HEK293 (cell line): Measurements from ENCODE around the gene ALPG.

Experiments
- CTCF ChIA-PET: fragments of 350-600 bp; formaldehyde crosslinking; extraction: SDS; loops from one replicate; lab custom pipeline; 2021; ENCODE audit warnings: antibody characterized with exemption; lab: Yijun Ruan, JAX
- POLR2A ChIA-PET: fragments of 300-600 bp; formaldehyde crosslinking; extraction: SDS; loops from one replicate; lab custom pipeline; 2020; ENCODE audit warnings: antibody characterized with exemption, inconsistent platforms; lab: Yijun Ruan, JAX
- H3K27ac ChIP-seq: fragments of 200-500 bp; sonication (Bioruptor generic); 2 replicates; pipeline ENCODE4 v1.5.1; 2014; ENCODE audit warnings: low read depth, low read length, control low read depth, inconsistent platforms; ENCODE audit errors: extremely low read depth
- H3K36me3 ChIP-seq, 2 experiments: fragments of 200-500 bp in 1 of 2; sonication (Bioruptor generic) in 1 of 2; 1 replicate in 1 of 2; 2 replicates in 1 of 2; pipeline ENCODE4 v1.5.1; 2014 to 2017; ENCODE audit warnings: inconsistent platforms in 2 of 2, low read length in 2 of 2; ENCODE audit not compliant: control insufficient read depth in 2 of 2, insufficient read depth in 1 of 2
- H3K4me1 ChIP-seq: fragments of 200-500 bp; sonication (Bioruptor generic); 2 replicates; pipeline ENCODE4 v1.5.1; 2014; ENCODE audit warnings: mild to moderate bottlenecking, low read length, inconsistent platforms; ENCODE audit not compliant: control insufficient read depth, insufficient read depth
- H3K4me3 ChIP-seq: 2 replicates; pipeline ENCODE4 v1.5.1; 2011; ENCODE audit warnings: low read depth, mild to moderate bottlenecking, control low read depth, low read length, moderate library complexity
- H3K9me3 ChIP-seq: fragments of 200-500 bp; sonication (Bioruptor generic); 2 replicates; pipeline ENCODE4 v1.5.1; 2014; ENCODE audit warnings: low read depth, low read length, inconsistent platforms; ENCODE audit not compliant: control insufficient read depth, insufficient read depth
- HIC1 ChIP-seq: fragments of 450-650 bp; formaldehyde crosslinking; IDR thresholded peaks from 2 replicates; pipeline ENCODE4 v1.5.1; 2016; ENCODE audit warnings: missing biosample characterization, missing genetic modification characterization
- KLF7 ChIP-seq: fragments of 450-650 bp; formaldehyde crosslinking; IDR thresholded peaks from 2 replicates; pipeline ENCODE4 v1.5.1; 2016; ENCODE audit warnings: missing biosample characterization, missing genetic modification characterization, borderline replicate concordance
- SP3 ChIP-seq: fragments of 450-650 bp; formaldehyde crosslinking; IDR thresholded peaks from 2 replicates; pipeline ENCODE4 v1.5.1; 2016; ENCODE audit warnings: missing biosample characterization, missing genetic modification characterization
- ZBTB17 ChIP-seq: fragments of 450-650 bp; formaldehyde crosslinking; IDR thresholded peaks from 2 replicates; pipeline ENCODE4 v1.5.1; 2016; ENCODE audit warnings: missing biosample characterization, missing genetic modification characterization
- ZBTB26 ChIP-seq: fragments of 450-650 bp; formaldehyde crosslinking; optimal IDR thresholded peaks from 2 replicates; pipeline ENCODE3; 2016; ENCODE audit warnings: missing biosample characterization, mild to moderate bottlenecking, missing genetic modification characterization
- ZBTB48 ChIP-seq: fragments of 450-650 bp; formaldehyde crosslinking; IDR thresholded peaks from 2 replicates; pipeline ENCODE4 v1.5.1; 2016; ENCODE audit warnings: missing biosample characterization, missing genetic modification characterization
- ZFP69B ChIP-seq: fragments of 450-650 bp; formaldehyde crosslinking; IDR thresholded peaks from 2 replicates; pipeline ENCODE4 v1.5.1; 2016; ENCODE audit warnings: missing biosample characterization, missing genetic modification characterization
- ZNF114 ChIP-seq: fragments of 450-650 bp; formaldehyde crosslinking; IDR thresholded peaks from 2 replicates; pipeline ENCODE4 v1.5.0; 2017; ENCODE audit warnings: missing biosample characterization, missing genetic modification characterization
- ZNF184 ChIP-seq: fragments of 450-650 bp; IDR thresholded peaks from 2 replicates; pipeline ENCODE4 v1.5.1; 2018; ENCODE audit warnings: missing biosample characterization, mild to moderate bottlenecking, missing genetic modification characterization
- ZNF362 ChIP-seq: fragments of 450-650 bp; formaldehyde crosslinking; IDR thresholded peaks from 2 replicates; pipeline ENCODE4 v1.5.1; 2016; ENCODE audit warnings: missing biosample characterization, missing genetic modification characterization
- ZNF398 ChIP-seq: fragments of 450-650 bp; formaldehyde crosslinking; IDR thresholded peaks from 2 replicates; pipeline ENCODE4 v1.5.1; 2017; ENCODE audit warnings: missing biosample characterization, missing genetic modification characterization
- ZNF513 ChIP-seq: fragments of 450-650 bp; IDR thresholded peaks from 2 replicates; pipeline ENCODE4 v1.5.1; 2018; ENCODE audit warnings: missing biosample characterization, missing genetic modification characterization
- ZNF571 ChIP-seq: fragments of 450-650 bp; formaldehyde crosslinking; IDR thresholded peaks from 2 replicates; pipeline ENCODE4 v1.5.0; 2017; ENCODE audit warnings: missing biosample characterization, missing genetic modification characterization
- ZNF639 ChIP-seq: fragments of 450-650 bp; formaldehyde crosslinking; IDR thresholded peaks from 2 replicates; pipeline ENCODE4 v1.5.1; 2016; ENCODE audit warnings: missing biosample characterization, missing genetic modification characterization
- ZNF660 ChIP-seq: fragments of 450-650 bp; IDR thresholded peaks from 2 replicates; pipeline ENCODE4 v1.5.1; 2018; ENCODE audit warnings: missing biosample characterization, mild to moderate bottlenecking, missing genetic modification characterization
- ZSCAN23 ChIP-seq: fragments of 450-650 bp; formaldehyde crosslinking; IDR thresholded peaks from 2 replicates; pipeline ENCODE4 v1.5.1; 2016; ENCODE audit warnings: missing biosample characterization, missing genetic modification characterization

The ALPG gene

GRCh38 chr2:232410238-232410900 is 3.7 kb downstream of the ALPG start:
- H3K27ac ChIP-seq = no peak overlapping the region
- H3K4me3 ChIP-seq = no peak overlapping the region
- H3K36me3 ChIP-seq = no peaks in the 10 kb centered on the region
- TF ChIP-seq ZNF639 (no peak), ZNF184 (tag by site-specific recombination) (no peak), ZBTB17 (tag by site-specific recombination) (no peak), ZNF660 (tag by site-specific recombination) (no peak), KLF7 (tag by site-specific recombination) (no peak), ZBTB48 (tag by site-specific recombination) (no peak), ZNF513 (tag by site-specific recombination) (no peak), ZNF398 (tag by site-specific recombination) (no peak), ZFP69B (tag by site-specific recombination) (no peak), SP3 (tag by site-specific recombination) (no peak), ZSCAN23 (tag by site-specific recombination) (no peak), ZBTB26 (tag by site-specific recombination) (no peak), ZNF571 (tag by site-specific recombination) (no peak), ZNF362 (tag by site-specific recombination) (no peak), ZNF114 (tag by site-specific recombination) (no peak), HIC1 (tag by site-specific recombination) (no peak)
- no peaks in the 10 kb centered on the region for H3K9me3 ChIP-seq
- H3K4me1 ChIP-seq = no peaks in the 10 kb centered on the region
- POLR2A ChIA-PET = no interaction called here
- CTCF ChIA-PET = no interaction called here
